C4-2B (cell line): Measurements from ENCODE around the gene SRPK2.

Source experiments
- ZFX ChIP-seq: fragments of 450-650 bp; IDR thresholded peaks from 2 replicates; pipeline ENCODE4 v1.6.1; 2017
- TF ChIP-seq, protein P1 (sequence below): fragments of 450-650 bp; conservative IDR thresholded peaks from 2 replicates; pipeline ENCODE4 v1.5.1; 2017; ENCODE audit warnings: mild to moderate bottlenecking

DNA sequence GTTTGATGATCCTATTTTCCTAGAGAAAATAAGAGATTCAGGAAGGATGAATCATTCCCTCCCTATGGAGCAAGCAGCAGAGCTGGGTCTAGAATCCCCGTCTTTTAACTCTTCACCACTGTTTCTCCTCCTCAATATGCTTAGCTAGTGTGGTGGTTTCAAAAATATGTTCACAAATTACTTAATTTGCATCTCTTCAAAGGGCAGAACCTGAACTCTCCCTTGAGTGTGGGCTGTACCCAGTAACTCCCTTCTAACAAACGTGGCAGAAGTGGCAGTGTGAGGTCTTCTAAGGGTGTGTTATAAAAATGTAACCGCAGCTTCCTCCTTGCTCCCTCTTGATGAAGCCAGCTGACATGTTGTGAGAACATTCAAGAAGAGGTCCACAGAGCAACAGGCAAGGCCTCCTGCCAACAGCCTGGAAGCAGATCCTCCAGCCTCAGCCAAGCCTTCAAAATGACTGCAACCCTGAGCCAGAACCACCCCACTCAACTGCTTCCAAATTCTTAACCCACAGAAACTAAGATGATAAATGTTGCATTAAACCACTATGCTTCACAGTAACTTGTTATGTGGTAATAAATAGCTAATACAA lies 36.6 kb downstream of the SRPK2 start:
- TF ChIP-seq, protein P1, sequence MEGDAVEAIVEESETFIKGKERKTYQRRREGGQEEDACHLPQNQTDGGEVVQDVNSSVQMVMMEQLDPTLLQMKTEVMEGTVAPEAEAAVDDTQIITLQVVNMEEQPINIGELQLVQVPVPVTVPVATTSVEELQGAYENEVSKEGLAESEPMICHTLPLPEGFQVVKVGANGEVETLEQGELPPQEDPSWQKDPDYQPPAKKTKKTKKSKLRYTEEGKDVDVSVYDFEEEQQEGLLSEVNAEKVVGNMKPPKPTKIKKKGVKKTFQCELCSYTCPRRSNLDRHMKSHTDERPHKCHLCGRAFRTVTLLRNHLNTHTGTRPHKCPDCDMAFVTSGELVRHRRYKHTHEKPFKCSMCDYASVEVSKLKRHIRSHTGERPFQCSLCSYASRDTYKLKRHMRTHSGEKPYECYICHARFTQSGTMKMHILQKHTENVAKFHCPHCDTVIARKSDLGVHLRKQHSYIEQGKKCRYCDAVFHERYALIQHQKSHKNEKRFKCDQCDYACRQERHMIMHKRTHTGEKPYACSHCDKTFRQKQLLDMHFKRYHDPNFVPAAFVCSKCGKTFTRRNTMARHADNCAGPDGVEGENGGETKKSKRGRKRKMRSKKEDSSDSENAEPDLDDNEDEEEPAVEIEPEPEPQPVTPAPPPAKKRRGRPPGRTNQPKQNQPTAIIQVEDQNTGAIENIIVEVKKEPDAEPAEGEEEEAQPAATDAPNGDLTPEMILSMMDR: no peak
- no peak for TF ChIP-seq ZFX
